ENCODE measurements around the gene RBM28.

RBM28 gene

DNA sequence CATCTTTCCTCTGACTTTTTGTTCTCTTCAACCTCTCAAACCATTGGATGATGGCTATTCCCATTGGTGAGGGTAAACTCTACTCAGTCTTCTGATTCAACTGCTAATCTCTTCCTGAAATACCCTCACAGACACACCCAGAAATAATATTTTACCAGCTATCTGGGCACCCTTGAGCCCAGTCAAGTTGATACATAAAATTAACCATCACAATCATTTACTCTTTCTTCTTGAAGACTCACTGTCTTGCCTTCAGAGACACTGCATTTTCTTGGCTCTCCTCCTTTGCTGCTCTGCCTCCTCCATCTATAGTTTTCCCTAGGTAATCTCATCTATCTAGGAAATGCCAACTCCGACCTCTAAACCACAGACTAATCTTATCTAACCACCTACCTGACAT lies 30.3 kb upstream of the RBM28 start:
- DNase-seq (ENCODE audit: low read depth): no peak

DNA sequence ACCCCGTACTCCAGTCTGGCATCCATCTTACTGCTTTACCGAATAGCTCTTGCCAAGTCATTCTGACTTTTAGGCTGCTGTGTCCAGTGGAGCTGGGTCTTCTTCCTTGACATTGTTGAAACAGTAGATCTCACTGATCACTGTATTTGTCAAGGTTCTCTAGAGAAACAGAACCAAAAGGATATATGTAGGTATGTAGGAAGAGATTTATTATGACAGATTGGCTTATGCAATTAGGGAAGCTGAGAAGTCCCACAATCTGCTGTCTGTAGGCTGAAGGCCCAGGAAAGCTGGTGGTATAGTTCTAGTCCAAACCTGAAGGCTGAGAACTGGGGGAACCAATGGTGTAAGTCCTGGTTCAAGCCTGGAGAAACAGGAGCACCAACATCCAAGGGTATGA lies 29.9 kb upstream of the RBM28 start:
- no peak for DNase-seq (ENCODE audit: low read depth)

DNA sequence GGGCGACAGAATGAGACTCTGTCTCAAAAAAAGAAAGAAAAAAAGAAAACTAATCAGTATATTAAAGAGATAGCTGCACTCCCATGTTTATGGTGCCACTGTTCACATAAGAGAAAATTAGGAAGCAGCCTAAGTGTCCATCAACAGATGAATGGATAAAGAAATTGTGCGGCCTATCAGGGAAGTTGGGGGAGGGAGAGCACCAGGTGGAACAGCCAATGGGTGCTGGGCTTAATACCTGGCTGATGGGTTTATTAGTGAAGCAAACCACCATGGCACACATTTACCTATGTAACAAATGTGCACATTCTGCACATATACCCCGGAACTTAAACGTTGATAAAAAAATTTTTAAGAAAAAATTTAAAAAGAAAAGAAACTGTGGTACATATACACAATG lies 26.8 kb upstream of the RBM28 start:
- DNase-seq (ENCODE audit: low read depth): no peak

DNA sequence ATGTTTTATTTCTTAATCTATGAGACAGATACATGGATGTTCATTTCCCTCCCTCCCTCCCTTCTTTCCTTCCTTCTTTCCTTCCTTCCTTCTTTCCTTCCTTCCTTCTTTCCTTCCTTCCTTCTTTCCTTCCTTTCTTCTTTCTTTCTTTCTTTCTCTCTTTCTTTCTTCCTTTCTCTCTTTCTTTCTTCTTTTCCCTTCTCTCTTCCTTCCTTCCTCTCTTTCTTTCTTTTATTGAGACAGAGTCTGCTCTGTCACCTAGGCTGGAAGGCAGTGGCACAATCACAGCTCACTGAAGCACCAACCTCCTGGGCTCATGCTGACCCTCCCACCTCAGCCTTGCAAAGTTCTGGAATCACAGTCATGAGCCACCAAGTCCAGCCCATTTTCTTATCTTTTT lies 23.3 kb upstream of the RBM28 start:
- DNase-seq (ENCODE audit: low read depth): no peak

DNA sequence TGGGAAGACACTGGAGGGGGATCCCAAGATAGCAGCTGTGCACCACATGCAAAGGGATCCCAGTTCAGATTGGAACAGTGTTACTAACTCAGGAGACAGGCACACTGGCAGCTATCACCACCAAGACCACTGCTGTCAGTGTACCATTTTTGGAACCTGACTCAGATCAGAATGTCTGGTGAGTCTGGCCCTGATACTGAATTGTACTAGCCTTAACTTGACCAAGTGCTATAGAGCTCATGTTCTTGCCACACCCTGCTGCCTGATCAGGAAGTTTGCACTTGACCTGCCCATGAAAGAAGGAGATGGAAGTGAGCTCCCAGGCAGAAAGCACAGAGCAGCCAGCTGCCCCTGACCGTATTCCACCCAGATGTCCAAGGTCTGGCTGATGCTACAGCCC lies 22.6 kb upstream of the RBM28 start:
- DNase-seq (ENCODE audit: low read depth): no peak

DNA sequence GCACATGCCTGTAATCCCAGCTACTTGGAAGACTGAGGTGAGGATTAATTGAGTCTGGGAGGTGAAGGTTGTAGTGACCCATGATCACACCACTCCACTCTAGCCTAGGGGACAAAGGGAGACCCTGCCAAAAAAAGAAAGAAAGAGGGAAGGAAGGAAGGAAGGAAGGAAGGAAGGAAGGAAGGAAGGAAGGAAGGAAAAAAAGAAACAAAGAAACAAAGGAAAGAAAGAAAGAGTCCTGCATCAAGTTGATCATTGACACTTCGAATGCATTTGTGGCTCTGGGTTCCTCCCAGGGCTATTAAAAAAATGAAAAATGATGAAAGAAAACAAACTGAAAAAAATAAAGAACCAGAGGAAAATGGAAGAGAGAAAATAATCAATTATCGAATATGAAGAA lies 21.7 kb upstream of the RBM28 start:
- no peak for DNase-seq (ENCODE audit: low read depth)

GRCh38 chr7:128364166-128364870 lies 20.6 kb upstream of the RBM28 start:
- DNase-seq (ENCODE audit: low read depth): no peak

DNA sequence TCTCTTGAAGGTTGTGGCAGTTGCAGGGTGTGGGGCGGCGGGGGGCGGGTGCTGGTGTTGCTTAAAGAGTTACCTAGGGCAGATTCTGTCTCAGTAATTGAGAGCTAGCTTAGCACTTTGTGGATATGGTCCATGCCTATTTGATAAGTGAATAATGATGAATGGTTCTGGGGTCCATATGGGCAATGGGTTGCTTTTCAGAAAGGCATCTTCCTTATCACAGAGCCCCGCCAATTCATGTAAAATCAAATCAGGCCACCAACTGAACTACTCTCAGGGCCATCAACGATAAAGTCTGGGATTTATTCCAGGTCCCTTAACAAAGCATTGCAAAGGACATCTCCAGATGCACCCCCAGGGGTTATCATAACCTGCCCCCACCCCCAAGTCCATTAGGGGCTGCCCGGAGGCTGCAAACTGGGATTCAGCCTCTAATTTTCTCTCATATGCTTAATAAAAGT lies 19.6 kb upstream of the RBM28 start:
- no peak for DNase-seq (ENCODE audit: low read depth)

GRCh38 chr7:128362670-128363069 lies 19.0 kb upstream of the RBM28 start:
- DNase-seq (ENCODE audit: low read depth): no peak

- DNase-seq (ENCODE audit: low read depth): no peak
Measured at GRCh38 chr7:128361411-128362379, 18.0 kb upstream of the RBM28 start, which contains the start of gene PRRT4. TSS of gene PRRT4 (minus strand) at chr7:128361690.

DNA sequence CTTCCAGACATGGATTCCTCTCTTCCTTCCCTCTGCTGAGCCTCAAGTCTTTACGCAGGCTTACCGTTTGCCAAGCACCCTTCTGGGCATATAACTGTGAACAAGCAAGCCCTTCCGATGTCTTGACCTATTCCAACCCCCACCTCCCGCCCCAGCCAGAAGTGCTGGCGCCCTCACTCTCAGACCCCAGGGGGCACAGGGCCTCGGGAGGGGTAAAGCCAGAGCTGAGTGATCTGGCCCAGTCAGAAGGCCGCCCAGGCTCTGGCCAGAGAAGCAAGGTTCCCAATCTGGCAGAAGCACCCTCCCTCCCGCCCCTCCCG lies 16.6 kb upstream of the RBM28 start:
- no peak for DNase-seq (ENCODE audit: low read depth)

GRCh38 chr7:128359939-128360338 lies 16.2 kb upstream of the RBM28 start:
- DNase-seq (ENCODE audit: low read depth): no peak

- no peak for DNase-seq (ENCODE audit: low read depth)
Measured at GRCh38 chr7:128359336-128359735, 15.6 kb upstream of the RBM28 start.

DNA sequence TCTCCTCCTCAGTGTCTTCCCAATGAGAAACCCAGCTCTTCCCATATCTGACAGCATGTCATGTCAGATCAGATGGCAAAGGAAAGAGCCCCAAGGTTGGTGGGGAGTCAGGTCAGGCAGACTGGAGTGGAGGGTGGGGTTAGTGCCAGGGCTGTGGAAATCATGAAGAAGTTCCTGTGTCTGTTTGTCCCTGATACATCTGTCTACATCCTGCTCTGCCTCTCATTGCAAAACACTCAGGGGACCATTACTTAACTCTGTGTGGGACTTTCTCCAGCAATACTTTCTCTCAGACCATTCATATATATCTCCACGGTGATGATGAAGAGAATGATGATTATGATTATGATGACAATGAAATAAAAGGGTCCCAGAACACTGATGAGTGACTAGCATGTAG lies 14.5 kb upstream of the RBM28 start:
- DNase-seq (ENCODE audit: low read depth): no peak

- DNase-seq (ENCODE audit: low read depth): no peak
Measured at GRCh38 chr7:128357217-128357613, 13.5 kb upstream of the RBM28 start.

DNA sequence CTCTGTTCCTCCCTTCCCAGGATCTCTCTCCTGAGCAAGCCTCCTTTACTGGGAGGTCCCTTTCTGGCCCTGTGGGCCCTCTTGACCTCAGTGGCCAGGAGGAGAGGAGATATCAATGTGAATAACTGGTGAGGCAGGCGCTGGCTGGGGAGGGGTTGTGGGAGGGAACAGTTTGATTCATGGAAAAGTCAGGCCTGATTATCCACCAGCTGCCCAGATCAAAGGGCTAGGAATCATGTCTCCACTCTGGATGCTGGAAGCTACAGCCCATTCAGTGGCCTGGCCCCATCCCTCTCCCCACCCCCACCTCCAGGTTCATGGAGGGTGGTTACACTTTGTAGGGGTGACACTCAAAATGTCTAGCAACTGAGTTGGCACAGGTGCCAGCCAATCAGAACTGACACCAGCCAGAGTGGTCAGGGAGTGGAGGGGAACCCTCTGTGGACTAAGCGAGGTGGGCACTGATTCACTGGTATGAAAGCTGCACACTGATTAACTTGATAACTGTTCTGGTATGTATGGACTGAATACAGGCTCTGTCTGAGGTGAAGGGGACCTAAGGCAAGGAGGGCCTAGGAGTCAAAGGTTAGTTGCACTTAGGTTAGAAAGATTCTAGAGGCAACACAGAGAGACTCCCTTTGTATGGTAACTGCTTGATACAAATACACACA lies 13.0 kb upstream of the RBM28 start:
- DNase-seq (ENCODE audit: low read depth): no peak

DNA sequence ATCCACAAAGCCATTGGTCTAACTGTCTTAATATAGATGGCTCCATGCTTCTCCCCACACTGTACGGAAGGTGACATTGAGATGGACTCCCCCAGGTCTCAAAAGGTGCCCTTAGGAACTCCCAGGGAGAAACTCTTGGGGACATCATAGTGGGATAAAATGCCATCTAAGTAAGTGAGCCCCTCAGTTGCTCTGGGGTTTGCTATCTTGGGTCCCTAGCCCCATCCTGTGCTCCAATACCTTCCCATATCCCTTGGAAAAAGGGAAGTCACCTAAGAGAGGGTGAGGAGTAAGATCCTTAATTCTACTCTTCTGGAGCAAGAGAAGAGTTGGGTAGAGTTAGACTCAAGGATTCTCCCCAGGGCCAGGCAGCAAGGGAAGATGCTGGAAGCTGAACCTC lies 9.9 kb upstream of the RBM28 start:
- DNase-seq (ENCODE audit: low read depth): no peak

GRCh38 chr7:128353189-128353588 lies 9.5 kb upstream of the RBM28 start:
- DNase-seq (ENCODE audit: low read depth): no peak

DNA sequence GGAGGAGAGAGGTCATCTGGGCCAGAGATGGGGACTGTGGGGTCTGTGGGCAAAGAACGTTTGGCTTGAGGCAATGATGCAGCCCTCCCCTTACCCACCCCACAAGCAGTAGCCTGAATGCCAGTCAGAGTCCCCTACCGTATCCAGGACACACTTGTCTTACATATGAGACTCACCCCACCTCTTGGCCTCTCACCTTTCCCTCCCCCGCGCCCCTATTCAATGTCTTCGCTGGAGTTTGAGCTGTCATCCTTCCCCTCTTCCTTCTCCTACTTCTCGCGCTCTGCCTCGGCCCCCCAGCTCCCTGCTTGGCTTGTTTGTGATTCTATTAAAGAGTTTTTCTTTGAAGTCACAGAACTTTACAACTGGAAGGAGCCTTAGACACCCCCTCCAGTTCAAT lies 8.9 kb upstream of the RBM28 start:
- no peak for DNase-seq (ENCODE audit: low read depth)

DNA sequence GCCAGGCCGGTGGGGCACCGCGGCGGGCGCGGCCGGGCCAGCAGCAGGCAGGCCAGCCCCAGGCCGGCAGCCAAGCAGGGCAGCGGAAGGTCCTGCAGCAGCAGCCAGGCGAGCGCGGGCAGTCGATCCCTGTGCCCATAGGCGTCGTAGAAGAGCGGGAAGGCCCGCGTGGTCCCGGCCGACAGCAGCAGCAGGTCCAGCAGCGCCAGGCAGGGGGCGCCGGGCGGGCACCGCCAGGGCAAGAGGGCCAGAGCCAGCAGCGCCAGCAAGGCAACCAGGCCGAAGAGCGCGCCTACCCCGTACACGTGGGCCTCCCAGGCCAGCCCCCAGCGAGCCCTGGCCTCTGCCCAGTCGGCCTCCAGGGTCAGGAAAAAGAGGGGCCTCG lies 8.4 kb upstream of the RBM28 start:
- no peak for DNase-seq (ENCODE audit: low read depth)

- no peak for DNase-seq (ENCODE audit: low read depth)
Measured at GRCh38 chr7:128351296-128352152, 7.8 kb upstream of the RBM28 start.

DNA sequence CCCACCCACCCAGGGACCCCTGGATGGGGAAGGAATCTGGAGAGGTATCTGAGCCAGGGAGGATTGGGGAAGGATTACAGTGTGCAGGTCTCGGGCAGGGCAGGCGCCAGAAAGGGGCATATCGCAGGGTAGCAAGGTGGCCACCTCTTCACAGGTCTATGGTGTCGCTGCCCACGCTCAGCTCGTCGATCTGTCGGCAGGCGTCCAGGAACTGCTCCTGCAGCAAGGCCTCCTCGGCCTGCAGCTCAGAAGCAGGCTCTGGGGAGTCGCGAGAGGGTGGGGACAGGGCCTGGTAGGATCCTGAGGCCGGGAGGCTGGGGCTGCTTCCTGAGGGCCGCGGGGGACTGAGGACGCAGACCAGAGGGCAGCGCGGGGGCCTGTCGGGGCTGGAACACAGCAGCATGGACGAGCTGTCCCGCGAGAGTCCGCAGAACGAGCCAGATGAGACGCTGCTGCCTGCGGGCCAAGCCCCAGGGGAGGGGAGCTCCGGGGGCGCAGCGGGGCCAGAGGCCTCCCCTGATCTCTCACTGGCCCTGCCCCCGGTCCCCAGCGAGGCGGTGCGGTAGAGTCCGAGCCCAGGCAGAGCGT lies 7.1 kb upstream of the RBM28 start:
- DNase-seq (ENCODE audit: low read depth): no peak

Data from stimulated activated CD8-positive, alpha-beta memory T cell treated with anti-CD3 and anti-CD28 coated beads, Interleukin-15, amount 100 ng/mL, for 1 hour (primary cell).